NCI-H345 (cell line): ENCODE measurements around the gene ST8SIA5.

ENCODE experiments used
- DNase-seq: peaks from one replicate; lab custom pipeline; 2025; lab: John Stamatoyannopoulos, UW

The ST8SIA5 gene

DNA sequence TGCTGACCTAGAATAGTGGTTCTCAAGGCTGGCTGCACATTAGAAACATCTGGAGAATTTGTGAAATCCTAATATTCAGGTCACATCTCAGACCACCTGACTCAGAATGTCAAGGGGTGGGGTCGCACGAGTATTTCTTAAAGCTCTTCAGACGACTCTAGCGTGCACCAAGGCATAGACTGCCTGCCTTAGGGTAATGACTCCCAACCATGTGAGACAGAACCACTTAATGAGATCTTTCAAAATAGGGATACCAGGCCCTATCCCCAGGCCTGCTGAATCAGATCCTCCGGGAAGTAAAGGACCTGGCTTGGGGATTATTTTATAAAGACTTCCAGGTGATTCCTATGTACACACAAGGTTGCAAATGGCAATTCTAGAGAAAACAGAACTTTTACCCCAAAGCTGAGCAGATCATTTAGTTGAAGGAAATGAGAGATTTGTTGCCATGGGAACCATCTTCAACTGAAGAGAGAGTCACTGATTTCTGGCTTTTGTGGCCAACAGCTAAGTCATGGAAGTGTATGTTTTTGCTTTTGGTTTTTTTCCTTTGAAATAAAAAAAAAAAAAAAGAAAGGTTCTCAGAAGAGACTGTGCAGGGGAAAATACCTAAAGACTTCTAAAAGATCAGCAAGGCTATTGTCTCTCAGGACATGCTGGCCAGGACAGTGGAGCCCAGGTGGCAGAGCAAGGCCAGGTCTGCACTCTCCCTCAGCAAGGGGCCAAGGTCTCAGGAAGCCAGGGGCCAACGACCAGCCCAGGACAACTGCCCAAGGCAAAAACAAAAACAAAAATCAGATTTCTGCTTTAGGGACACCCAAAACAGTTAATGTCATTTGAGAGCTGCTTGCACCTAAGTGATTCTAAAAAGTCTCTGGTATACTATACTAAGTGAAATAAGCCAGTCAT, 84.5 kb downstream of the ST8SIA5 start:
- no peak for DNase-seq

DNA sequence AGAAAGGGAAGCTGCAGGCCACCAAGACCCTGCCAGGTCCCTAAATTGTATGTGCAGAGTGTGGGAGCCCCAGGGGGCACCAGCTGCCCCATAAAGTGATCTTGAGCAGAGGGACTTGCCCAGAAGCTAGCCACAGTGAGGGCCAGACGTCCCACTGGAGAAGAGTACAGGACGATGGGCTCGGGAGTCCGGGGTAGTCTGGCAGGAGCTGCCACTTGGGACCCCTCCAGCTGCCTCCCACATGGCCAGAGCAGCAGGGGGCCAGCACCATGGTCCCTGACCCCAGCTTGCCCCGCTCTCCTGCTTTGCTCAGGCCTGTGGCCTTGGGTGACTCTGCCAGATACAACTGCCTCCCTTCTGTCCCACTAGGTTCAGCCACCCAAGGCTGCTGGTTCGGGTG, 88.2 kb downstream of the ST8SIA5 start:
- no peak for DNase-seq

DNA sequence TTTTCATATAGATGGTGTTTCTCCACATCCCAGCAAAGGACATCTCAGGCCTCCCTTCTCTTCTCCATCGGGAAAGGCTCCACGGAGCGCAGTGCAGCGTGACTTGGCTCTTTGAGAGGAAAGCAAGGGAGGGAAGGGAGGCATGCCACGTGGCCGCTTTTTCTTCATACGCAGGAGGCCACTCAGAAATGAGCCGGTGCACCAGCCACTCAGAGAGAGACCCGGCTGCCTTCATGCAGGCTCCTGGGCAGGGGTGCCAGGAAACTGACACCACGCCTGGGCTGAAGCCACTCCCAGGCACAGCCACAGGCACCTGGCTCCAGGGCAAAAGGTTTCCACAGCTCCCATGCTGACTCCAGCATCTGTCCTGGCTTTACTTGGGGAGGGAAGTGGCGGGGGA, 88.7 kb downstream of the ST8SIA5 start:
- DNase-seq, result no peak

DNA sequence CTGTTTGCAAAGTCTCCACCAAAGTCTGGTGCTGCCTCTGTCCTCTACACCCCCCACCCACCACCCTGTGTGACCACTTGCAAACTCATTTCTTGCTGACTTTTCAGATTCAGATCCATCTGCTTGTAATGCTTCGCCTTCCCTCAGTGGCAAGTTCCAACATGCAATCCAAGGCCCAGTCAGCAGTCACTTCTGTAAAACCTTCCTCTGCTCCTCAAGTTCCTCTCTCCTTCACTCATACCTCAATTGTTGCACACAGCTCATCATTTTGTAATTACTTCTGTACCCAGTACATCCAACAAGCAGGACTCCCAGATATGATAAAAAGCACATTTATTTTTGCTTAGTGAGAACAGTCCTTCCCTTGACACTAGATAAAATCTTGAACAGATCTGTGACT, 93.3 kb downstream of the ST8SIA5 start:
- DNase-seq, result no peak

DNA sequence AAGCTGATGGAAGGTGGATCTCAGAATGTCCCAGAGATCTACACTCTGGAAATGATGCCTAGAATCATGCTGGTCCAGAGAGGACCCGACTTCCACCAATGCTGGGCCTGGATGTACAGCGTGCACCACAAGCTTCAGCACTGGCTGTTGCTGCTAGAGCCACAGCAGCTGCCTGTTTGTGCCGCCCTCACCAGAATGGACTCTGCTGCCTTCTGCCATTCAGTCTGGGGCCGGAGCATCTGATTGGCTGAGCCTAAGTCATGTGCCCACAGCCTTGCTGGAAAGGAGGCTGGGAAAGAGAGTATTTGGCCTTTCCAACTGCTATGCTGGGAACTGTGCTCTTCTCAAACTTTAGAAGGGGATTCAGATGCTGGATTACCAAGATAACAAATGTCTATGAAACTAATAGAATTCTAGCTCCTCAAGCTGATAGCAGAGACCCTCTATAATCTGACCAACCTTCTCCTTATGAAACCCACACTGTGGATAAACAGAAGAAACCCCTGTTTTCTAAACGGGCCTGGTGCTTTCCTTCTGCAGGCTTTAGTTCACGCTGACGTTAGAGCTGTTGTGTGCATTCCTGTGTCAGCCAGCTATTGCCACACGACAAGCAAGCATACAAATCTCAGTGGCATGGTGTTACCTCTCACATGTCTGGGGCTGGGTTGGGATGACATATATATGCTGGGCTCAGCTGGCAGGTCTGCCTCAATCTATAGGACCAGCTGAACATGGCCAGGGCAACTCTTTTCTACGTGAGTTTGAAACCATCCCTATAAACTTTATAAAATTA, 95.7 kb downstream of the ST8SIA5 start:
- no peak for DNase-seq

DNA sequence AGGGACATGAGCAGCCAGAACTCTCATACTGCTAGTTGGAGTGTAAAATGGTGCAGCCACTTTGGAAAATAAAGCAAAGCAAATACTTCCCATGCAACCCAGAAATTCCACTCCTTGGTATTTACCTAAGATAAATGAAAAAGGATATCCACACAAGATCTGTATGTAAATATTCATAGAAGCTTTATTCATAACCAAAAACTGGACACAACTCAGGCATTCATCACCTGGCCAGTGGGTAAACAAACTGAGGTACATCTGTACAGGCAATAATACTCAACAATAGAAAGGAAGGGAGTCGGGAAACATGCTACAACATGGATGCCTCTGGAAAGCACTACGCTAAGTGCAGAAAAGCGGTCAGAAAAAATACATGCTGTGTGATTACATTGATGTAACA, 97.4 kb downstream of the ST8SIA5 start:
- no peak for DNase-seq

DNA sequence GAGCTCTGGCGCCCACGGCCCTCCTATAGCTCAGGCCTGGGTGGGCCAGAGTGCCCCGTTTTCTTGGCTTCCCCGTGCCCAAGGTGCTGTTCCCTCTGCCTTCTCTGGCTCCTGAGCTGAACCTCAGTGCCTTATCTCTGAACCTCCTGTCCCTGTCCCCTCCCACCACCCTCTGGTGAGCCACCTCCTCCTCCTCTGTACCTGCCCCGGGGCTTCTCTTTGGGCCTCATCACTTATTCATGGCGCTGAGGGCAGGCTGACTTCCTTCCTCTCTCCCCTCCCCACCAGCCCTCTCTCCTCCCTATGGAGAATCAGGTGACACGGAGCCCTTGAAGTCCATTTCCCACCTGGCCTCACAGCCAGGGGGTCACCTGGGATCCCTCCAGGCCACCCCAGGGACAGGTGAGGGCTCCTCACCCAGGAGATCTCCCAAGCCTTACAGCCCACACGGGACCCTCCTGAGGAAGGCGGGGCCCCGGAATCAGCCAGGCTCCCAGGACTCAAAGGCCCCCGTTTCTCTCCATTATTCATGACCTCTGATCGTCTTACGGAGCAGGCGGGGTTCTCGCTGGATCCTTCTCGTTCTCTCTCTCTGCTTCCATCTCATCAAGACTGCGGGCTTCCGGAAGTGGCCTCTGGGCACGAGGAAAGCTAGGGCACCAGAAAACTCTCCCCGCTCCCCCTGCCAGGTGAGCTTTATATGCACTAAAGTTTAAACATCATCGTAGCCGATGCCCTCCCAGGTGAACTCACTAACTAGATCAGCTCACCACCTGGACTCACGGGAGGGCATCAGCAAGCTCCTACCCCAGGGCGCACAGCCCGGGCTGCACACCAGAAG, 99.5 kb downstream of the ST8SIA5 start, which contains the start of gene LOXHD1:
Gene LOXHD1 (minus strand): TSS at position 106 of the 841 bp plus-strand sequence. CDS start 187 bp downstream, outside the sequence.
- no peak for DNase-seq

DNA sequence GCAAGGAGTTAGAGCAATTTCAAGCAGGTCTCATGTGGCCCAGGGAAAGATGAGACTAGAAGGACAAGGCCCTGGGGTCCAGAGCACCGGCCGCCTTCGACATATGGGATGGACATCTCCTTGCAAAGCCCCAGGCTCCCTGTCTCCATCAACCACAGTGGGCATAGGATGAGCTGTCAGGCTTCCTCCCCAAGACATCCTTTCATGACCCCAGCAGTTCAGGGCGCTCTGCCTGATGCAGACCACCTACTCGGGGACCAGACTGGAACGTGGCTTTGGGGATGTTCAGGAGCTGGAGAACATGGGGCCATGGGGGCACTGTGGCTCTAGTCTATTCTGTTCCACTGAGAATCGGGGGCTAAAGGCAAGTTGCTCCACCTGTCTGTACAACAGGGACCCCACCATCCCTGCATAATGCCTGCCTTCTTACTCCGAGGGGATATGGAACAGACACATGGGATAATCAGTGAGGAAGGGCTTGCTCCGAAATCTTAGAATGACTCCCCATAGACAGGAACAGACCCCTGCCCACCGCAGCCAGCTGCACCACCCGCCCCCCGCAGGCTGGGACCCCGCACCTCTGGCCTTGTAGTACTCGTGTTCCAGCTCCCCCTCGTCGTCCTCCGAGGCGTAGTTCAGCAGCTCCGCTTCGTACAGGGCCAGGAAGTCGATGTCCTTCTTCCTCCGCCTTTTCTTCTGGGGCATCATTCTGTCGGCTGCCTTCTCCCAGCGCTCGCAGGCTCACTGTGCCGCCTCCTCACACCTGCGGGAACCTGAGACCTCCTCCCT, 100.3 kb downstream of the ST8SIA5 start:
- DNase-seq, result no peak

DNA sequence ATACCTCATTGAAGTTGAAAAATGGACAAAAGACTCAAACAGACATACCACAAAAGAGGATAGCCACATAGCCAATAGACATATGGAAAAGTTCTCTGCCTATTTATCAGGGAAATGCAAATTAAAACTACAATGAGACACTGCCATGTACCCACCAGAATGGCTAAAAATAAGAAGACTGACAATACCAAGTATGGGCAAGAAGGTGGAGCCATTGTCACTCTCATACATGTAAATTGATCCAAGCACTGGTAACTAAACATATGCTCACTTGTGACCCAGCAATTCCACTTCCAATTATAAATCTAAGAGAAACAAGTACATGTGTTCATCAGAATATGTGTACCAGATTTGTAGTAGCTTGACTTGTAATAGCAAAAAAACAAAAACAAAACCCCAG, 104.5 kb downstream of the ST8SIA5 start:
- DNase-seq, result no peak

DNA sequence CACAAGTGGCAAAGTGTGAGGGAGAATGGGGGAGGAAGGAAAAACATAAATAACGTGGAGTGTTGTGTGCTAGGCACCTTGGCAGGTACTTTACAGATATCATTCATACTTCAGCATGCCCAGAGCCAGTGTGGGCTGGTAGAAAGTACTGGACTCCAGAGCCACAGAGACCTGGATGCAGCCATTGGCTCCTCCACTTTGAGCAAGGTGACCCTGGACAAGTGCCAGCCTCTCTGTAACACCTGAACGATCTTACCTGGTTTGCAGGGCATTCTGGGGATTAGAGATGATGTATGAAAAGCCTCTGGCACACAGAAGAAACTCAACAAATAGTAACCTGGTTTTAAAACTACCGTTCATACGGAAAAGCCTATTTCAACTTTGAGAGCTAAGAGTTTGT, 106.2 kb downstream of the ST8SIA5 start:
- DNase-seq, result no peak

DNA sequence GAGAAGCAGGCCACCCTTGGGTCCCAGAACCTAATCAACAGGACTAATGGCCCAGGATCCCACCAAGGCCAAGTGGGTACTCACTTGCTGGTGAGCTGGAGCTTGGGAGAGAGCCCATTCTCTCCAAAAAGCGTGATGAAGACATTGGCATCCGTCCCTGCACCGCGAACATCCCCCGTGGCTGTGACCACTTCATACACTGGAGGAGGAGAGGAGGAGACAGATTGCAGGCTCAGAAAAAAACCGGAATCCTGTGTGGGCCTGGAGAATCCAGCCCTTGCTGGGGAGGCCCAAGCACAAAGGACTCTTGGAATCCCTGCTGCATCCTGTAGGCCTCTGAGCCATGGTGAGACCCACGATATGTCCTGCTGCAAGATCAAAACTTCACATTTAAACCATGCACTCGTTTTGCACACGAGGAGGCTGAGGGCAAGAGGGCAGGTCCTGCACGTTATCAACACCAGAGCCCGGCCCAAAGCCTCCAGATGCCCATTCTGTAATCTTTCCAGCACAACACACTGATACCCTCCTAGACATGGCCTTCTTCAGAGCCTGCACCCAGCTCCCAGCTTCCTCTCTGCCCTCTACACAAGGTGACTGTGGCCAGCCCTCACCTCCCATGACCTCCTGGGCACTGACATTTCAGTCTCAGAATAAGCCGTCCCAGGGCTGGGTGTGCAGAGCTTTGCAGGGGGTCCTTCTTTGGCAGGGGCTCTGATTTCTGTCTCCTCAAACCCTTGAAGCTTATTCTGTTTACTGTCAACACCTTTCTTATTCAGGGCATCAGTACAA, 107.6 kb downstream of the ST8SIA5 start:
- no peak for DNase-seq

DNA sequence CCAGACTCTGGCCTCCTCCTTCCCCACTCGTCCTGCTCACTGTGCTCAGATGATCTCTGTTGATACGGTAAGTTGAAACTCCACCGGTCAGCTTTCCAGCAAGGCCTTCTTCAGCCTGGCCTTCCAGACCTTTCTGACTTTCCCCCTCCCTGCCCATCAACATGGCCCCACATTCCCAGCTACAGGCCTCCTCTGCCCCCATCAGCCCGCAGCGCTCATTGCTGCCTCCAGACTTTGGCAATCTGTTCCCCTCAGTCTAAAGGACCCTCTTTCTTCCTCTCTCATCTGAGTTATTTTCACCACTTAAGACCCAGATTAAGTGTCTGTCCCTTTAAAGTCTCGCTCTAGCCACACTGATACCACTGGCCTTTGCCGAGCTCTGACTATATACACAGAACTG, 110.4 kb downstream of the ST8SIA5 start:
- no peak for DNase-seq

DNA sequence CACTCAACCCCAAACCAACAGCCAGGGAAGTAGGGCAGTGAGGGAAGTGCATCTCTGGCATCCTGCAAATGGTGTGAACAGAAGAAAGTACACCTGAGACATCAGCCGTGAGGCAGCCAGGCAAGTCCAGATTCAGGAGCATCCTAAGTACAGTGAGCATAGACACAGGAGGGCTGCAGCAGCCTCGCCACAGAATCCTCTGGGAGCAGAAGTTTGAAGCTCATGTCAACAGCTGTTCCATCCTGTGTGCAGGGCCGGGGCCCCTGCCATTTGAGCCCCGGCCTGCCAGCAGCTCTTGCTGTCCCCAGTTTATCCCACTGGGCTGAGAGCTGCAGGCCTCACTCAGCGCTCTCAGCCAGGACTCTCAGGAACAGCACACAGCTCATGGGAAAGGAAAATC, 114.3 kb downstream of the ST8SIA5 start:
- no peak for DNase-seq

DNA sequence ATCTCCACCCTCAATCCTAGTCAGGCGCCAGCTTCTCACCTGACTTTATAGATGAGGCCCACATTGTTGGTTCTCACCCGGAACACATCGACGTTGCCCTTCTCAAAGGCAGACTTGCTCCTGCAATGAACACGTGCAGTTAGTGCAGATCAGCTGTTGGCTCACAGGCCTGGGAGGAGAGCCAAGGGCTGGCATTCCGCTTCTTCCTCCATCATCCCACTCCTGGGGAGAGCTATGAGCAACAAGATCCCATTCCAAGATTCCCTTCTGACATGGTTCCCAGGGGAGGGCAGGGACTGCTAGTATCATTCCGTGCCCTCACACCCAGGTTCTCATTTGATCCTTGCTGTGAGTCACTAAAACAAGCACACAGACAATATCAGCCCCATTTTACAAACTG, 114.9 kb downstream of the ST8SIA5 start:
- no peak for DNase-seq

DNA sequence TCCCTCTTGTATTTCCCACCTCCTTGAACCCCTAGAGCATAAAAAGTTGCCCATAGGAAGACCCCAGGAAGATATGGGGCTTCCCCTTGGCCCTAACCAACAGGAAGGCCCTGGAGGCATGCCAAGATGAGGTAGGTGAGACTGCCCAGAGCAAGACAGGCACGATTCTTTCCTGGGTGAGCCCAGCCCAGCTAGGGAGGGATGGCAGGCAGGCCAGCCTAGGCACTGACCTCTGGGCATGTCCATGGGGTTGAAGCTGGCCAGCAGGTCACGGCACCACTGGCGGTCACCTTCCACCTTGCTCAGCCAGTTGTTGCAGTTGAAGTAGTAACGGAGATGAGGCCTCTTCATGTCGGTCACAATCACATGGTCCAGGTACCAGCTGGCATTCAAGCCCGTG, 117.5 kb downstream of the ST8SIA5 start:
- no peak for DNase-seq

DNA sequence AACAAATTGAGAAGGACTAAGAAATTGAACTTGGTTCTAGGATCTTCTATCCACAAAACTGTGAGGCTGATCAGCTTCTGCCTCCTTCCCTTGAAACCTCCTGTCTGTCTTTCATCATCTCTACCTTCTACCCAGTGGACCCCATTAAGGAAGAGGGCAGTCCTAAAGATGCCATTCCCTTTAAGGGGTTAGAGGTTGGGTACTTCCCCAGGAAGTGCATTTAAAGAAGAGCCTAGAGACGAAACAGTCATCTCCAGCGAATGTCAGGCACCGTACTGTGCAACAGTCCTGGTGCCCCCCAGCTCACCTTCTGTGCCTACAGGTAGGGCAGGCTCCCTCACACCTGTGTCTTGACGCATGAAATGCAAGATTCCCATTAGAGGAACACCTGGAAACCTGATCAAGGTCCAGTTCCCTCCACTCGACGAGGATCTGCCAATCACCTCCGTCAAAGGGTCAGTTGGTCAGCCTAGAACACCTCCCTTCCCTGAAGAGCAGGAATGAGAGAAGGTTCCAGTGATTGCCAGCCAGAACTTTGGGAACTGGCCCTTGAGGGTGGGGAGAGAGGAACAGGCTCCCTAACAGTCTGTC, 120.7 kb downstream of the ST8SIA5 start:
- DNase-seq, result no peak

DNA sequence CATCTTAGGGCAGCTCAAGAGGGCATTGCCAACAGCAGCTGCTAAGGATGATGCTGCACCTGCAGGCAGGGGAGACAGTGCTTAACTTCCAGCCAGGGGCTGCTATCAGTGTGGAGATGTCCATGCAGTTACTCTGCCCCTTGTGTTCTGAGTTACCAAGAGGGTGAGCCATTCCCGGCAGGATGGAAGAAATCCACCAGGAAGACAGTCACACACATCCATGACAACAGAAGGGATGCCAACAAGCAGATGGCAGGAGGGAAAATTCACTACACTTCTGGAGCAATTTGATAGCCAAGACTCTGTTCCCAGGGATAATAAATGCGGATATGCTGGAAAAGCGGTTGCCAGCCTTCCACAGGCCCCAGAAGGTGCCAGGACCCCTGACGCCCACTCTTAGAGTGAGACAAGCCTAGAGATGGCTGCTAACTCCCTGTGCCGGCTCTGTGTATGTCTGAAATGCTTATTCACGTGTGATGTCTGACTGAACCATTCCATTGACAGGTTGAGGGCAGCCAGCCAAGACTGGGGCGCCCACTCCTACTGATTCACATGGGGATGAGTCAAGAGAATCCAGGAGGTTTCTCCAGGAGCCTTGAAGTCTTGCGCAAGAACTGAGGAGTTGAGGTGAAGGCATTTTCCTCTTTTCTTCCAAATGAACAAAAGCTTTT, 124.3 kb downstream of the ST8SIA5 start:
- no peak for DNase-seq

DNA sequence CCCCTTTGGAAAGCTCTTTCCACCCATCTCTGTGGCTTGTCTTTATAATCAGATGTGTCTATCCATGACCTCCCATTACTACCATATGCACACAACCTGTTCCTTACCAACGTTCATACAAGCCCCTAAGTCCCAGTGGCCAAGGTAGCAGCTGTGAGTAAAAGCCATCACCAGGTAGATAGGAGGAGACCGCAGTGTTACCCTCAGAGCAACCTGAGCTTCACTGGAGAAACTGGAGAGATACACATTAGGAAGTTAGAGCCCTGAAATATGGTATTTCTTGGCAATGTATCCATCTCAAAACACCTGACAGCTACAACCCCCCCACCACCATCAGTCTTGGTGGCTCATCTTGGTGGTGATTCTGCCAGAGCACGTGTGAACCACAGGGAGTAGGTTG, 125.9 kb downstream of the ST8SIA5 start:
- no peak for DNase-seq

DNA sequence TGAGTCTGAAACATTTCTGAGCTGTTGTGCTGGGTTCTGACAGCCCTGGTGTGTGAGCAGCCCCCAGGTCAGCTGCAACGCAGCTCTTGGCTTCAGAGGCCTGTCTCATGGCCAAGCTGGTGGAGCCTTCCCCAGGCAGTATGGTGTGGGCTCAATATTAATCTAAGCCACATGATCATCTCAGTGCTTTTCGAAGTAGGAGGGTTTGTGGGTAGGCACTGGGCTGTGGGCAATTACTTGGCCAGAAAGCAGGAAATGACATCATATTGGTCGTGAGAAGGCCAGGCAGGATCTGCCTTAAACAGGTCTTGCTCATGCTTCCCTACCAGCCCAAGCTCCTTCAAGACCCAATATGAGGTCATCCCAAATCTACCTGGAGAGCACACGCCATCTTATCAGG, 126.7 kb downstream of the ST8SIA5 start:
- DNase-seq, result no peak

DNA sequence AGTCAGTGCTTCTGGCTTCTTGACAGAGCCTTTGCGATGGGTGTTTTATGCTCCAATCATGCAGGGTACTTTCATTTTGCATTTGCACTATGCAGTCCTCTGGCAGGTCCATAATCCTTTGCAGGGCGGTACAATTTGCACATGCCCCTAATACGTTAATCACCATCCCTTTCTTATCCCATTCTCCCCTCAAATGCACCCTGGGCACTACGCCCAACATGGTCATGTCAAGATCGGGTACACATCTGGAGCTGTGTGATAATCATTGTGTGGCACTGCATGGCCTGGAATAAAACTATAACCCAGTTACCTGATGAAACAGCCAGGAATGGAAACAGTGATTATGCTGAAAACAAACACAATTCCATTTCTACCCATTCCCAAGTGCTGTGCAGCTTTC, 127.5 kb downstream of the ST8SIA5 start:
- DNase-seq, result no peak
